ENCODE measurements around the gene ABR. TPM values are rescaled to one million over a fixed set of nuclear protein-coding genes. Genes with fewer than 3 reads are reported as not detected.

Gene ABR
- total and polyA plus RNA-seq, 2 of the 13 experiments (the other 11 are each of a cell fraction or from before 2014, with no cell fraction given), result 12.4 to 40.4 TPM

GRCh38 chr17:978103-979093 is 201.4 kb downstream of the ABR start:
- Histone ChIP-seq H3K4me3 (replicated peaks in 1 of 3; ENCODE audit: insufficient read depth in 1 of 3, low read depth in 2 of 3, low read length in 3 of 3) (peak overlapping the region; percentile 60 to 81 (median 80)), H4K20me1 (ENCODE audit: insufficient read depth, low read length) (no peaks in the 10 kb centered on the region), H3K79me2 (ENCODE audit: insufficient read depth, low read length) (peaks cover 41% of the 10 kb centered on the region), H3K9ac (ENCODE audit: insufficient read depth, low read depth, low read length) (peak overlapping the region; percentile 74), H3K27ac (ENCODE audit: extremely low read length, insufficient read depth, low read length) (peak overlapping the region; percentile 36), H3K9me3 (ENCODE audit: low read length) (no peaks in the 10 kb centered on the region), H3K4me1 (ENCODE audit: insufficient read depth, low read length) (peaks cover 57% of the 10 kb centered on the region), H2AFZ (ENCODE audit: low read length) (no peak overlapping the region), H3K36me3 (replicated peaks in 1 of 2; ENCODE audit: control insufficient read depth in 1 of 2, insufficient read depth in 2 of 2, low read length in 2 of 2) (no peaks in the 10 kb centered on the region), H3K4me2 (ENCODE audit: low read depth, low read length) (peak overlapping the region; percentile 86), H3K27me3 (ENCODE audit: control insufficient read depth in 1 of 2, insufficient read depth in 2 of 2, low read length in 2 of 2) (no peaks in the 10 kb centered on the region)
- ATAC-seq, result peak; percentile 25
- peak; percentile 43 for FAIRE-seq
- intact Hi-C loops (cut with micrococcal nuclease; ENCODE audit: unreplicated experiment), result loop anchor here (5.0 kb wide), 1 partner anchor 41 kb away; no protein-coding TSS in a partner anchor
- BruUV-seq (replicated peaks), result no TSS peak
- in situ Hi-C loops (cut with HindIII; ENCODE audit: extremely low pct_ligation_motif_present, low pct_unique_long_range_greater_than_20kb), result no loop called here
- ChIA-PET CTCF (ENCODE audit: low intra/inter-chr PET ratio, low total read pairs) (no interaction called here), POLR2A (interaction anchor here (1.0 to 3.1 kb wide), 5 partner anchors 18 to 180 kb away, joined by 3 to 26 read pairs (median 8); partner anchors contain the start of gene TIMM22)
- DNase-seq (ENCODE audit: low spot score), result no peak
- WGBS (ENCODE audit: low lambda C conversion rate), result 16% methylated on average over 14 of the region's 72 CpGs
- TF ChIP-seq ZNF263 (CRISPR knock-in tag; IDR thresholded peaks at IDR 0.05), result no peak
- TF ChIP-seq ETV5 (CRISPR knock-in tag; IDR thresholded peaks at IDR 0.05; ENCODE audit: borderline replicate concordance), result no peak
- TF ChIP-seq ZNF24 (IDR thresholded peaks at IDR 0.05), result no peak
- TF ChIP-seq THAP9 (CRISPR knock-in tag; IDR thresholded peaks at IDR 0.05; ENCODE audit: borderline replicate concordance), result no peak
- 0 out of 2 replicates have a peak, but pooled peaks have one; percentile 28 for TF ChIP-seq ZNF780A (CRISPR knock-in tag; IDR thresholded peaks at IDR 0.05)
- TF ChIP-seq RBM39 (IDR thresholded peaks at IDR 0.05; ENCODE audit: low read depth, low read length, poor library complexity, severe bottlenecking), result no peak
- TF ChIP-seq SMC3 (IDR thresholded peaks at IDR 0.05; ENCODE audit: low read length), result no peak
- TF ChIP-seq ZBTB42 (CRISPR knock-in tag; IDR thresholded peaks at IDR 0.05), result no peak
- TF ChIP-seq TRIM24 (CRISPR knock-in tag; IDR thresholded peaks at IDR 0.05), result no peak
- TF ChIP-seq SP1 (IDR thresholded peaks at IDR 0.05), result no peak
- no peak for TF ChIP-seq SP1 (CRISPR knock-in tag; IDR thresholded peaks at IDR 0.05)
- TF ChIP-seq ZNF792 (CRISPR knock-in tag; IDR thresholded peaks at IDR 0.05), result no peak
- no peak for TF ChIP-seq SP4 (CRISPR knock-in tag; IDR thresholded peaks at IDR 0.05)
- no peak for TF ChIP-seq EEA1 (CRISPR knock-in tag; IDR thresholded peaks at IDR 0.05; ENCODE audit: borderline replicate concordance)
- peak; percentile 46; the same call in 1 of the 2 replicates for TF ChIP-seq ZNF20 (CRISPR knock-in tag; IDR thresholded peaks at IDR 0.05)
- TF ChIP-seq ZZZ3 (CRISPR knock-in tag; IDR thresholded peaks at IDR 0.05; ENCODE audit: borderline replicate concordance), result no peak
- no peak for TF ChIP-seq ZNF569 (CRISPR knock-in tag; IDR thresholded peaks at IDR 0.05; ENCODE audit: borderline replicate concordance)
- TF ChIP-seq ATF6 (CRISPR knock-in tag; conservative IDR thresholded peaks at IDR 0.05), result no peak
- TF ChIP-seq GTF3A (CRISPR knock-in tag; conservative IDR thresholded peaks at IDR 0.05), result no peak
- TF ChIP-seq ZNF331 (CRISPR knock-in tag; IDR thresholded peaks at IDR 0.05), result no peak
- TF ChIP-seq ZNF326 (CRISPR knock-in tag; IDR thresholded peaks at IDR 0.05; ENCODE audit: borderline replicate concordance), result no peak
